Activated CD4-positive, CD25-positive, alpha-beta regulatory T cell treated with anti-CD3 and anti-CD28 coated beads, Interleukin-2, amount 50 U/mL, for 16 hours (primary cell): Measurements from ENCODE around the gene NAA60.

Experiments used
- DNase-seq: peaks from one replicate; pipeline ENCODE4 v3.0.0-alpha.2; 2020; ENCODE audit warnings: low read depth, low spot score

Gene NAA60

DNA sequence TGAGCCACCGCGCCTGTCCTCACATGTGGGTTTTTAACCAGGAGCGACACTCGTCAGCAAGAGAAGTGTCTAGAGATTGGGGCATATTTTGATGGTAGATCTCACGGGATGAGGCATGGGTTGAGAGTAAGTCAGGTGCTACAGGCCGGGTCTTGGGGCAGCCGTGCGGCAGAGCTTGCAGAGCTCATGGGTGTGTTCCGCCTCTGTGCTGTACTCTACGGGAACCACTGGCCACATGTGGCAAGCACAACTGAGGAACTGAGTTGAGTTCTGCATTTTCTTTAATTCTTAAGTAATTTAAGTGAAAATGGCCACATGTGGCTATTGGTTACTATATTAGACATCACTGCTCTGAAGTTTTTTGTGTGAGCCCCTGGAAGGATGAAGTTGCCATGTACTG lies 66.9 kb downstream of the NAA60 start:
- DNase-seq, result no peak

DNA sequence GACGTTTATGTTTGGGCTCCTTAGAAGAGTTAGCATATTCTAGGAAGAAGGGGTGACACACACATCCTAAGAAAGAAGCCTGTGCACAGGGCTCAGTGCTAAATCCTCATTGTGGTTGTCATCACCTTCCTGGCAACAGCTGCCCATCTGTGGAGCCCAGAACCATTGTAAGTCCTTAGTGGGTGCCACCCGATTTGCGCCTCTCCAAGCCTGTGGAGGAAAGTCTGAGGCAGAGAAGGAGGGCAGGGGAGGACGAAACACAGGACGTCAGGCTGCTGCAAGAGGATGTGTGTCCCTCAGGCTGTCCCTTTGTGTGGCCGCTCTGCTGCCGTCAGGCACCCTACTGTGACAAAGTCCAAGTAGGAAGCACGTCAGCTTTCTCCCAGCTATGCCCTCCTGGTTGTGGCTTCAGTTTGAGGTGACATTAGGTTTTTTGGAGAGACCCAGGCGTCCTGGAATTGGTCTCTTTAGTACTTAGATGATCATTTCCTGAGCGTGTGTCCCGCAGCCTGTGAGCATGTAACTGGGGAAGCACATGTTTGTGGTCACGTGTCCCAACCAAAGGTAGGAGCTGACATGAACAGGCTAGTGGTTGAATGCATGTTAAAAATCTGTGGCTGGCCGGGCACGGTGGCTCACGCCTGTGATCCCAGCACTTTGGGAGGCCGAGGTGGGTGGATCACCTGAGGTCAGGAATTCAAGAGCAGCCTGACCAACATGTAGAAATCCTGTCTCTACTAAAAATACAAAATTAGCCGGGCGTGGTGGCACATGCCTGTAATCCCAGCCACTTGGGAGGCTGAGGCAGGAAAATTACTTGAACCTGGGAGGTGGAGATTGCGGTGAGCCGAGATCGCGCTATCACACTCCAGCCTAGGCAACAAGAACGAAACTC lies 68.1 kb downstream of the NAA60 start:
- no peak for DNase-seq

DNA sequence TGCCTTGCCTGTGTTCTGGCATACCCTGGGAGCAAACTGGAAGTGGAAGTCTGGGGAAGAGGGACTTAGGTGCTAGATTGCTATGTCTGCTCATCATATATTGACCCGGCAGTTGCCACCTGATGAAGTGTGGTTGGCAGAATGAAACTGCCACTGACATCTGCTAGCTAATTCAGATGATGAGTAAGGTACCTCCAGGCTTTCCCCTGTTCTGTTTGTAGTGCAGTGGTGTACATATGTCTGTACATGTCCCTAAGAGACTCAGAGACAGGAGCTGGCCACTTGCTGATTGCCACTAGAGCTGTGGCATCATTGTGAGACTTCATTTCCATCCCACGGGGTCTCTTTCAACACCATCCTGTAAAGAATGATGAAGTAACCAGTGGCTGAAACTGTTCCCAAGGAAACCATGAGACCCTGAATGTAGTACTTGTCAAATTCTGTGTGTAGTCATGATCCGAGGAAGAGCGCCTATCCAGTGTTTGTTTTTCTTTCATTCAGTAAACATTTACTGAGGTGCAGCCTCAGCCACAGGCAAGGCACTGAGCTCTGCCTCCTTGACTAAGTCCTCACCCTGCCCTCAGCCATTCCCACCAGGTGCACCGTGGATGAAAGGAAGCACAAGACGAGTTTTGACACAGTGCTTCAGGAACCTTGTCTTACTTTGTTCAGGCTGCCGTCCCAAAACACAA lies 70.6 kb downstream of the NAA60 start:
- DNase-seq, result no peak

DNA sequence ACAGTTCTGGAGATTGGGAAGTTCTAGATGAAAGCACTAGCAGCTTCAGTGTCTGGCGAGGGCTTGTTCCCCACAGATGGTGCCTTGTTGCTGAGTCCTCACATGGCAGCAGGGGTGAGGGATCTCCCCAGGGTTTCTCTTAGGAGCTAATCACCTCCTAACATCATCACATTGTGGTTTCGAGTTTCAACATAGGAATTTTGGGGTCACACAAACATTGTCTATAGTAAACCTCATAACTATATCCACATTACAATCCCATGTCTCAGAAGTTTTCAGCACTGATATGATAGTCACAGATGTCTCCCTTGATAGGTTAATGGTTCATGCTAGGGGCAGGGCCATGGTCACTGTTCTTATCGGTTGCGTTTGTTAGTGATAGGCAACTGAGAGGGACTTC lies 71.1 kb downstream of the NAA60 start:
- DNase-seq, result no peak

DNA sequence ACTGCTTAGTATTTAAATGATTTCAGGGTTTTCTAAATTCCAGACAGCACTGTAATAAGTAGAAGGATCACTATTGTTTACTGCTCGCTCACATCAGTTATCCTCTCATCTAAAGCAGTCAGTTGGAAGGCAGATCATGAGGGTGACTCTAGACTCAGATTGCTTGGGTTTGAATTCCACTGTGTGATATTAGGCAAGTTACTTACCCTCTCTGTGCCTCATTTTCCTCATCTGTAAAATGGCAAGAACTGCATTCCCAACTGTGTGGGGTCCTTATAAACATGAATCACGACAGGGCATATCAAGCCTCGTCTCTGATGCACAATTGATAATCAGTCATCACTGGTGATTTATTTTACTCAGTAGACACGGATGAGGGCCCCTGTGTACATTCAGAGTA lies 72.4 kb downstream of the NAA60 start:
- no peak for DNase-seq

GRCh38 chr16:3518292-3518985 lies 75.0 kb downstream of the NAA60 start:
- no peak for DNase-seq

DNA sequence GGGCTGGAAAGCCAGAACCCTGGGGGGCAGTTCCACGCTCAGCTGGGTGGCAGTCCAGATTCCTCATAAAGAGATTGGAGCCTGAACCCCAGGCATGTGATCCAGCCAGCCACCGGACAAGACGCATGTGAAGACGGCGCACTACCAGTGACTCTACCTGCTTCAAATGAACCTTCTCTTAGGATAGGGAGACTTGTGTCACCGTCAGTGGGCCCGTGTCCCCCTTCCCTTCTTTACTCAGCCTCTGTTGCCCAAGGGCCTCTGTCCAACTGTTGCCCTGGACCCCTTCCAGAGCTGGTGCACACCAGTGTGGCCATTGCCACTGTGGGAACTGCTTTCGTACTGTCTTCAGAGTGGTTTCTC lies 75.5 kb downstream of the NAA60 start:
- no peak for DNase-seq

GRCh38 chr16:3519581-3519980 lies 76.1 kb downstream of the NAA60 start:
- no peak for DNase-seq

- no peak for DNase-seq
Observed at GRCh38 chr16:3520413-3520812, 76.9 kb downstream of the NAA60 start.

GRCh38 chr16:3520841-3521240 lies 77.4 kb downstream of the NAA60 start:
- DNase-seq, result no peak

- DNase-seq, result no peak
Observed at GRCh38 chr16:3523281-3523680, 79.8 kb downstream of the NAA60 start.

- DNase-seq, result no peak
Observed at GRCh38 chr16:3525951-3526350, 82.5 kb downstream of the NAA60 start.

DNA sequence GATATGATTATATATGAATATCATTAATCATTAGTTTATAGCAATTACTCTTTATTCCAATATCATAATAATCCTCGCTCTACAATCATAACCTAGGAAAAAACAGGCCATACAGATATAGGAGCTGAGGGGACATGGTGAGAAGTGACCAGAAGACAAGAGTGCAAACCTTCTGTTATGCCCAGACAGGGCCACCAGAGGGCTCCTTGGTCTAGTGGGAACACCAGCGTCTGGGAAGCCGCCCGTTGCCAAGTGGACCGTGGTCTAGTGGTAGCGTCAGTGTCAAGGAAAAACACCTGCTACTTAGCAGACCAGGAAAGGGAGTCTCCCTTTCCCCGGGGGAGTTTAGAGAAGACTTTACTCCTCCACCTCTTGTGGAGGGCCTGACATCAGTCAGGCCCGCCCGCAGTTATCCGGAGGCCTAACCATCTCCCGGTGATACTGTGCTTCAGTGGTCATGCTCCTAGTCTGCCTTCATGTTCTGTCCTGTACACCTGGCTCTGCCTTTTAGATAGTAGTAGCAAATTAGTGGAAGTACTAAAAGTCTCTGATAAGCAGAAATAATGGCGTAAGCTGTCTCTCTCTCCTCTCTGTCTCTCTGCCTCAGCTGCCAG lies 83.8 kb downstream of the NAA60 start:
- DNase-seq, result peak; percentile 18

GRCh38 chr16:3528406-3528805 lies 84.9 kb downstream of the NAA60 start:
- no peak for DNase-seq

GRCh38 chr16:3529175-3529574 lies 85.7 kb downstream of the NAA60 start:
- no peak for DNase-seq

DNA sequence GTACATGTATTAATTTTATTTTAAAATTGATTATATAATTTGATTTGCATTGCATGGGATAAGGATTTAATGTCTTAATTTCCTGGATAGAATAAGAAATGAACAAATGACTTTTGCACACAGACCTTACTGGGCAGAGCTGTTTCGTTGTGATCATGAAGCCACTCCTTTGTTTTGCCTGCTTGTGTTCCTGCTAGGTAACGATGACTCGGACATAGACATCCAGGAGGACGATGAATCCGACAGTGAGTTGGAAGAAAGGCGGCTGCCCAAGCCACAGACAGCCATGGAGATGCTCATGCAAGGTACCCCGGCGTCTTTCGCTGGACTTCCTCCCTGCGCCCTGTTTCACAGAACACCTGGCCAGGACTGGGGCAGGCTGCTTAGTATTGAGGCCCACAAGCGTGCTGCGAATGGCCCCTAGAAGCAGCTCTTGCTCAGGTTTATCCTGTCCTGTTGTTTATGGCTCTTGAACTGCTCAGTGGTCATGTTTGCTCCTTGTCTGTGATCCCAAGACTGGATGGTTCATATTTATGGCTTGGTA lies 87.0 kb downstream of the NAA60 start:
- DNase-seq, result no peak

DNA sequence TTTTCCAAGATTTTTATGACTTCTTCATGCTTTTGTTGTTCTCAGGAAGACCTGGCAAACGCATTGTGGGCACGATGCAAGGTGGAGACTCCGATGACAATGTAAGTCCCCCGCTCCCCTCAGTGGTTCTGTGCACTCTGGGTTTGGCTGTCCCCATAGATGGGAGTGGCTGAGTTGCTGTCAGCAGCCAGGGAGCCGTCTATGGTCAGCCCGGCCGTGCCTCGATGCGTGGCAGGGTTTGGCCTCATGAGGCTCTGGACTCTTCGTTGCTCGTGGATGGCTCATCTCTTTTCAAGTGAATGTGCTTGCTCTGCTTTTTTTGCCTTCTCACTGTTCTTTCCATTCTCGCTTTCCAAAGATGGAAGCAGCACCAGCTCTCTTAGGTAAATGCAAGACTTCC lies 89.3 kb downstream of the NAA60 start:
- DNase-seq, result no peak

GRCh38 chr16:3534126-3534525 lies 90.6 kb downstream of the NAA60 start:
- DNase-seq, result no peak

- no peak for DNase-seq
Observed at GRCh38 chr16:3536271-3536731, 92.8 kb downstream of the NAA60 start.
